HepG2 (cell line): Measurements from ENCODE around the gene CAPN10. TPM values are rescaled to one million over a fixed set of nuclear protein-coding genes. Genes with fewer than 3 reads are reported as not detected.

Experiments
- CBX1 ChIP-seq: IDR thresholded peaks from one replicate; pipeline ENCODE4 v1.6.1; 2016; ENCODE audit warnings: antibody characterized with exemption, low read depth
- DMTF1 ChIP-seq: sonication (generic); formaldehyde crosslinking; IDR thresholded peaks from 2 replicates; pipeline ENCODE4 v1.4.0; 2020; ENCODE audit warnings: mild to moderate bottlenecking, missing genetic modification reagents
- DNMT1 ChIP-seq: sonication (generic); formaldehyde crosslinking; IDR thresholded peaks from 2 replicates; pipeline ENCODE4 v1.5.1; 2020; ENCODE audit warnings: mild to moderate bottlenecking, missing genetic modification reagents
- HOXD1 ChIP-seq: sonication (generic); formaldehyde crosslinking; IDR thresholded peaks from 2 replicates; pipeline ENCODE4 v1.5.0; 2020; ENCODE audit warnings: missing genetic modification reagents
- ISX ChIP-seq: sonication (generic); formaldehyde crosslinking; conservative IDR thresholded peaks from 2 replicates; pipeline ENCODE4 v1.5.0; 2020; ENCODE audit warnings: missing genetic modification reagents
- KAT2B ChIP-seq: fragments of 150-350 bp; IDR thresholded peaks from 2 replicates; pipeline ENCODE4 v1.6.1; 2014; ENCODE audit warnings: low read depth, low read length, borderline replicate concordance
- MBD4 ChIP-seq: IDR thresholded peaks from 2 replicates; pipeline ENCODE4 v1.6.1; 2012; ENCODE audit warnings: low read length, inconsistent platforms, borderline replicate concordance
- NONO ChIP-seq, 2 experiments: fragments of 450-650 bp in 1 of 2; sonication (generic) in 1 of 2; formaldehyde crosslinking in 1 of 2; IDR thresholded peaks in 1 of 2; conservative IDR thresholded peaks in 1 of 2; 2 replicates each; pipeline versions ENCODE4 v1.6.1 to v1.8.0; 2017 to 2022; ENCODE audit warnings: mild to moderate bottlenecking in 1 of 2, missing genetic modification reagents in 1 of 2, moderate library complexity in 1 of 2
- PHF21A ChIP-seq: sonication (generic); formaldehyde crosslinking; IDR thresholded peaks from 2 replicates; pipeline ENCODE4 v1.5.0; 2020; ENCODE audit warnings: mild to moderate bottlenecking, missing genetic modification reagents
- PRDM15 ChIP-seq: sonication (generic); formaldehyde crosslinking; IDR thresholded peaks from 2 replicates; pipeline ENCODE4 v1.4.0; 2020; ENCODE audit warnings: missing genetic modification reagents
- TP53 ChIP-seq: sonication (generic); formaldehyde crosslinking; conservative IDR thresholded peaks from 2 replicates; pipeline ENCODE4 v1.4.0; 2020; ENCODE audit warnings: missing genetic modification reagents
- UBTF ChIP-seq: sonication (generic); formaldehyde crosslinking; IDR thresholded peaks from 2 replicates; pipeline ENCODE4 v1.4.0; 2020; ENCODE audit warnings: mild to moderate bottlenecking, missing genetic modification reagents
- USF2 ChIP-seq, 2 experiments: sonication (generic) in 1 of 2; formaldehyde crosslinking in 1 of 2; IDR thresholded peaks; 2 replicates each; pipeline versions ENCODE4 v1.5.1 to v1.6.1; 2011 to 2020; ENCODE audit warnings: borderline replicate concordance in 1 of 2, low read depth in 1 of 2, low read length in 1 of 2, mild to moderate bottlenecking in 1 of 2, missing genetic modification reagents in 1 of 2, moderate library complexity in 1 of 2
- ZNF775 ChIP-seq: sonication (generic); formaldehyde crosslinking; IDR thresholded peaks from 2 replicates; pipeline ENCODE4 v1.4.0; 2020; ENCODE audit warnings: missing genetic modification reagents, mild to moderate bottlenecking, moderate library complexity, borderline replicate concordance
- ZSCAN29 ChIP-seq: sonication (generic); formaldehyde crosslinking; conservative IDR thresholded peaks from 2 replicates; pipeline ENCODE4 v1.4.0; 2020; ENCODE audit warnings: mild to moderate bottlenecking, missing genetic modification reagents
- polyA plus RNA-seq, 8 experiments: library from polyadenylated mRNA; depleted of rRNA in 3 of 8; stranded (reverse) in 7 of 8; unstranded in 1 of 8; fragments of >200 nt; fragmentation: Illumina TruSeq in 4 of 8; extraction: Trizol in 4 of 8; gene quantifications; 2 replicates each; pipeline versions ENCODE4 v1.2.1 to v1.2.3, GENCODE V29; 2011 to 2016; ENCODE audit warnings: low read depth in 4 of 8, missing spikeins in 1 of 8, mixed read lengths in 1 of 8; ENCODE audit not compliant: insufficient read depth in 1 of 8
- total RNA-seq, 5 experiments: library from RNA; depleted of rRNA; stranded (reverse); fragments of >200 nt; fragmentation: Illumina TruSeq; extraction: Trizol; gene quantifications; 2 replicates each; pipeline ENCODE4 v1.2.3, GENCODE V29; 2016; ENCODE audit warnings: low read depth in 1 of 5

The CAPN10 gene
- total and polyA plus RNA-seq, 2 of the 13 experiments (the other 11 are each of a cell fraction or from before 2014, with no cell fraction given), result 27.6 to 32.4 TPM

GRCh38 chr2:240579771-240580614 lies 6.5 kb upstream of the CAPN10 start (continued):
- TF ChIP-seq USF2 (IDR thresholded peaks at IDR 0.05; ENCODE audit: low read depth, low read length) (peak; percentile 40; the same call in 1 of the 2 replicates), USF2 (CRISPR knock-in tag; IDR thresholded peaks at IDR 0.05; ENCODE audit: borderline replicate concordance) (0 out of 2 replicates have a peak, but pooled peaks have one; percentile 35), PRDM15 (CRISPR knock-in tag) (no peak), DMTF1 (CRISPR knock-in tag) (no peak), HOXD1 (CRISPR knock-in tag) (0 out of 2 replicates have a peak, but pooled peaks have one; percentile 51), PHF21A (CRISPR knock-in tag) (peak; percentile 85), TP53 (CRISPR knock-in tag) (no peak), ISX (no peak), ZNF775 (no peak), NONO (IDR thresholded peaks at IDR 0.05) (no peak), NONO (CRISPR knock-in tag; conservative IDR thresholded peaks at IDR 0.05) (peak; percentile 76; the same call in 1 of the 2 replicates), CBX1 (no peak), UBTF (CRISPR knock-in tag) (peak; percentile 75), ZSCAN29 (CRISPR knock-in tag) (peak; percentile 15; the same call in 1 of the 2 replicates), DNMT1 (CRISPR knock-in tag) (no peak), KAT2B (no peak), MBD4 (no peak)
